ENCODE data around the gene VAT1L. TPM values are rescaled to one million over a fixed set of nuclear protein-coding genes. Genes with fewer than 3 reads are reported as not detected.
"Not testable (repeated sequence)": the region's sequence is repeated elsewhere in the genome, so short reads cannot be mapped to it uniquely, and the experiment has no call there.

VAT1L gene
- total RNA-seq, 1 donor from 2014 or later: 4.8 TPM

DNA sequence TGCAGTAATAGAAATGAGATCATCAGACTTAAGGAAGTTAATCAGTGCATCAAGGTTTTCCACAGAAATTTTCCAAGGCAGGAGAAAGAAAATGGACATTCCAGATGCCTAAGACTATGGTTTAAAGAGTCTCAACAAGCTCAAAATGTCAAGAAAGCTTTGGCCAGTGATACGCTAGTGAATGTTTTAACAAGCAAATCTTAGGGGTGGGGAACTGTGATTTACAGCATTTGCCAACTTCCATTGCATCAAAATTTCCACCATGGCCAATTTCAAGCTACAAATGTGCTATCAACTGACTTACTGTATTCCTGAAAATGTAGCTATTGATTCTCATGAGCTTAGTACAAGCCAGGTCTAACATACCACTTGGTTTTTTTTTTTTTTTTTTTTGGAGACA is 151.6 kb downstream of the VAT1L start:
- DNase-seq (ENCODE audit: low read depth, low spot score): no peak
- no peaks in the 10 kb centered on the region for H3K27me3 Mint-ChIP-seq (ENCODE audit: low read depth)
- no peak overlapping the region for H3K4me3 Mint-ChIP-seq
- H3K27ac Mint-ChIP-seq (ENCODE audit: unreplicated experiment): no peak overlapping the region
- peaks cover 2% of the 10 kb centered on the region for H3K36me3 Mint-ChIP-seq (ENCODE audit: low read depth)
- peaks cover 4% of the 10 kb centered on the region for H3K9me3 Mint-ChIP-seq
- TF ChIP-seq, protein P1, sequence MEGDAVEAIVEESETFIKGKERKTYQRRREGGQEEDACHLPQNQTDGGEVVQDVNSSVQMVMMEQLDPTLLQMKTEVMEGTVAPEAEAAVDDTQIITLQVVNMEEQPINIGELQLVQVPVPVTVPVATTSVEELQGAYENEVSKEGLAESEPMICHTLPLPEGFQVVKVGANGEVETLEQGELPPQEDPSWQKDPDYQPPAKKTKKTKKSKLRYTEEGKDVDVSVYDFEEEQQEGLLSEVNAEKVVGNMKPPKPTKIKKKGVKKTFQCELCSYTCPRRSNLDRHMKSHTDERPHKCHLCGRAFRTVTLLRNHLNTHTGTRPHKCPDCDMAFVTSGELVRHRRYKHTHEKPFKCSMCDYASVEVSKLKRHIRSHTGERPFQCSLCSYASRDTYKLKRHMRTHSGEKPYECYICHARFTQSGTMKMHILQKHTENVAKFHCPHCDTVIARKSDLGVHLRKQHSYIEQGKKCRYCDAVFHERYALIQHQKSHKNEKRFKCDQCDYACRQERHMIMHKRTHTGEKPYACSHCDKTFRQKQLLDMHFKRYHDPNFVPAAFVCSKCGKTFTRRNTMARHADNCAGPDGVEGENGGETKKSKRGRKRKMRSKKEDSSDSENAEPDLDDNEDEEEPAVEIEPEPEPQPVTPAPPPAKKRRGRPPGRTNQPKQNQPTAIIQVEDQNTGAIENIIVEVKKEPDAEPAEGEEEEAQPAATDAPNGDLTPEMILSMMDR (conservative IDR thresholded peaks at IDR 0.05): no peak
- no peaks in the 10 kb centered on the region for H3K4me1 Mint-ChIP-seq

DNA sequence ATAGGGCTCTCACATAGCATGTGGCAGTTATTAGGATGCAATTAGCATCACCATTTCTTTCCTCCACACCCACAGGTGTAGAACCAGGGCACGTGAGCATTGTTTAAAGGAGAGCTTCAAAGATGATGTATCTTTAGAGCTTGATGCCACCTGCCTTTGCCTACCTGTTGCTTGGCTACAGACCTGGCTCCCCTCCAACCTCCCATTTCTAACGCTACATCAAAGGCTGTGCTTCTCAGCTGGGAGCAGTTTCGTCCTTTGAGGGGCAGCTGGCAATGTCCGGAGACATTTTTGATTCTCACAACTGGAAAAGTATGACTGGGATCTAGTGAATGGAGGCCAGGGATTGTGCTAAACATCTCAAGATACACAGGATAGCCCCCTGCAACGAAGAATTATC is 155.4 kb downstream of the VAT1L start:
- Mint-ChIP-seq H3K4me3 (no peak overlapping the region), H3K36me3 (ENCODE audit: low read depth) (peaks cover 2% of the 10 kb centered on the region), H3K27ac (ENCODE audit: unreplicated experiment) (no peak overlapping the region), H3K27me3 (ENCODE audit: low read depth) (no peaks in the 10 kb centered on the region), H3K4me1 (peaks cover 24% of the 10 kb centered on the region), H3K9me3 (peaks cover 4% of the 10 kb centered on the region)
- TF ChIP-seq, protein P1 (conservative IDR thresholded peaks at IDR 0.05): no peak
- DNase-seq (ENCODE audit: low read depth, low spot score): no peak

DNA sequence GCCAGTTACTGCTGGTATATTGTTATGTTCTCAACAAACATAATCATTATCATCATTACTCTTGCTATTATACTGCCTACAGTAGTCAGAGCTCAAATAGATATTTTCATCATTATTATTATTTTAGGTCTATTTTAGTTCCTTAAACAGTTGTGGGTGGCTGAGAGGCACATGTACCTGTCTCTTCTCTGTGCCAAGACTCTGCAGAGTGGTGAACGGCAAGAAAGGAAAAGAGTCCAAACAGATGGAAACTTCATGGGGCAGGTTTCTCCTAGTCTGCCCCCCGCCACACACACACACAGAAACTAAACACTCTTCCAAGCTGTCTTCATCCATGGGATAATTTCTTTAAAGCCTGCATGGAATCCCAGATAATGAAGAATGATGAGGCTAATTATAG is 156.3 kb downstream of the VAT1L start:
- H3K27ac Mint-ChIP-seq (ENCODE audit: unreplicated experiment): no peak overlapping the region
- no peak overlapping the region for H3K4me3 Mint-ChIP-seq
- DNase-seq (ENCODE audit: low read depth, low spot score): no peak
- peaks cover 2% of the 10 kb centered on the region for H3K36me3 Mint-ChIP-seq (ENCODE audit: low read depth)
- peaks cover 32% of the 10 kb centered on the region for H3K4me1 Mint-ChIP-seq
- peaks cover 4% of the 10 kb centered on the region for H3K9me3 Mint-ChIP-seq
- H3K27me3 Mint-ChIP-seq (ENCODE audit: low read depth): no peaks in the 10 kb centered on the region
- TF ChIP-seq, protein P1 (conservative IDR thresholded peaks at IDR 0.05): no peak

DNA sequence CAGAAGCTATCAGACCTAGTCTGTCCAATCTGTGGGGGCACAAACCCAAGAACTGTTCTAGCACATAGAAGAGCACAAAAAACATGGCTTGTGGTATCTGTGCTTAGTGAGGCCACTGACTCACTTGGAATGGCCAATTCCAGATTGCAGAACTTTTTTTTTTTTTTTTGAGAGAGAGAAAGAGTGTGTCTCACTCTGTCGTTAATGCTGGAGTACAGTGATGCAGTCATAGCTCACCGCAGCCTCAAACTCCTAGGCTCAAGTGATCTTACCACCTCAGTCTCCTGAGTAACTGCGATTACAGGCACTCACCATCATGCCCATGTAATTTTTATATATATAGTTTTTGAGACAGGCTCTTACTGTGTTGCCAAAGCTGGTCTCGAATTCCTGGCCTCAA is 156.8 kb downstream of the VAT1L start:
- TF ChIP-seq, protein P1 (conservative IDR thresholded peaks at IDR 0.05): no peak
- Mint-ChIP-seq H3K27ac (ENCODE audit: unreplicated experiment) (no peak overlapping the region), H3K4me1 (peaks cover 34% of the 10 kb centered on the region), H3K27me3 (ENCODE audit: low read depth) (no peaks in the 10 kb centered on the region), H3K9me3 (peaks cover 4% of the 10 kb centered on the region), H3K4me3 (no peak overlapping the region), H3K36me3 (ENCODE audit: low read depth) (peaks cover 2% of the 10 kb centered on the region)
- no peak for DNase-seq (ENCODE audit: low read depth, low spot score)

DNA sequence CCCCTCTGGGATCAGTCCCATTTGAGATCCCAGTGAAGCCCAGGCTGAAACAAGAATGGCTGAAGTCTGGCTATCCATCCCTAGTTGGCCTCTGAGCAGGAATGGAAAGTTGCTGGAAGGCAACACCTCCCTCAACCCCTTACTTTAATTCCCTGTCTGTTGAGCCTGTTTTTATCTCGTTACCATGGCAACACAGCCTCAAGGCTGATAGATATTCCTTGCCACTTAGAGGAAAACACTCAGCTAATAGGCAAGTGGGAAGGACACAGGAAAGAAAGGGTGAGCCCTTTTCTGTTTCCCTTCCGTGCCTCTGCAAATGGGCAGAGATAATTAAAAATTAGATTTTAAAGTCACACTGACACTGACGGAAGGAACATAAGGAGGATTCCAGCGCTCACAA is 158.5 kb downstream of the VAT1L start:
- Mint-ChIP-seq H3K27me3 (ENCODE audit: low read depth) (no peaks in the 10 kb centered on the region), H3K9me3 (peaks cover 4% of the 10 kb centered on the region), H3K4me3 (no peak overlapping the region), H3K27ac (ENCODE audit: unreplicated experiment) (no peak overlapping the region), H3K4me1 (peaks cover 34% of the 10 kb centered on the region), H3K36me3 (ENCODE audit: low read depth) (peaks cover 2% of the 10 kb centered on the region)
- TF ChIP-seq, protein P1 (conservative IDR thresholded peaks at IDR 0.05): no peak
- no peak for DNase-seq (ENCODE audit: low read depth, low spot score)

DNA sequence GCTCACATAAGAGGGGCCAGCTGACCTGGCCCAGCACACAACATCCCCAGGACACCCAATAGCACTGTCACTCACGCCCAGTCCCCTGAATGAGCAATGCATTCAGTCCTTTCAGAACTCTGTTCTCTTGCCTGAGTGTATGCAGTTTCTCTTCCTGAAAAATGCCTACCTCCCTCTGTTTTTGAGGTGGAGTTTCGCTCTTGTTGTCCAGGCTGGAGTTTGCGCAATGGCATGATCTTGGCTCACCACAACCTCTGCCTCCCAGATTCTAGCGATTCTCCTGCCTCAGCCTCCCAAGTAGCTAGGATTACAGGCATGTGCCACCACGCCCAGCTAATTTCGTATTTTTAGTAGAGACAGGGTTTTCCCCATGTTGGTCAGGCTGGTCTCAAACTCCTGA is 159.2 kb downstream of the VAT1L start:
- H3K36me3 Mint-ChIP-seq (ENCODE audit: low read depth): not testable (repeated sequence)

More for the DNA sequence above, 159.2 kb downstream of the VAT1L start:
- H3K4me1 Mint-ChIP-seq: peaks cover 34% of the 10 kb centered on the region
- H3K4me3 Mint-ChIP-seq; H3K27ac Mint-ChIP-seq (ENCODE audit: unreplicated experiment); H3K9me3 Mint-ChIP-seq; H3K27me3 Mint-ChIP-seq (ENCODE audit: low read depth); DNase-seq (ENCODE audit: low read depth, low spot score): not testable (repeated sequence)

All from neural crest cell (in vitro differentiated cells).